Transverse colon (tissue), 4 donors: Measurements from ENCODE around the gene CCNQ. TPM values are rescaled to one million over a fixed set of nuclear protein-coding genes. Genes with fewer than 3 reads are reported as not detected.

ENCODE experiments used
- DNase-seq: peaks from one replicate; pipeline ENCODE4 v3.0.0-alpha.2; 2019
- H3K27ac ChIP-seq, 4 donors: fragments of 200-600 bp; sonication (generic); 2 replicates each; pipeline ENCODE4 v1.5.1; 2016 to 2018; ENCODE audit warnings: inconsistent platforms in 4 of 4
- H3K27me3 ChIP-seq: fragments of 200-600 bp; sonication (generic); 2 replicates; pipeline ENCODE4 v1.5.1; 2017; ENCODE audit warnings: inconsistent platforms
- H3K36me3 ChIP-seq, 4 donors: fragments of 200-600 bp; sonication (generic); 2 replicates each; pipeline ENCODE4 v1.5.1; 2017 to 2019; ENCODE audit warnings: inconsistent platforms in 4 of 4
- H3K4me1 ChIP-seq, 4 donors: fragments of 200-600 bp; sonication (generic); 2 replicates each; pipeline ENCODE4 v1.5.1; 2017 to 2020; ENCODE audit warnings: inconsistent platforms in 4 of 4
- H3K4me3 ChIP-seq, 4 donors: fragments of 200-600 bp; sonication (generic); 1 replicate in 1 of 4; 2 replicates in 3 of 4; pipeline versions ENCODE4 v1.5.1 to v1.6.1; 2017 to 2019; ENCODE audit warnings: inconsistent platforms in 4 of 4
- H3K9me3 ChIP-seq, 2 donors: fragments of 200-600 bp; sonication (generic); 2 replicates each; pipeline ENCODE4 v1.5.1; 2017 to 2019; ENCODE audit warnings: inconsistent platforms in 2 of 2
- EP300 ChIP-seq: sonication (generic); formaldehyde crosslinking; IDR thresholded peaks from one replicate; pipeline ENCODE4 v1.6.1; 2017; ENCODE audit warnings: antibody characterized with exemption, low read depth
- POLR2A ChIP-seq: fragments of 450-650 bp; IDR thresholded peaks from one replicate; pipeline ENCODE4 v1.6.1; 2016; ENCODE audit warnings: antibody characterized with exemption, mild to moderate bottlenecking, moderate library complexity
- POLR2AphosphoS5 ChIP-seq, 3 donors: sonication (generic); formaldehyde crosslinking; IDR thresholded peaks; one replicate each; pipeline ENCODE4 v1.6.1; 2016; ENCODE audit warnings: antibody characterized with exemption in 3 of 3
- WGBS, 2 donors: methylation state at CpG; one replicate each; pipeline ENCODE4 v1.1.5; 2018; ENCODE audit warnings: low coverage in 1 of 2; 5-methylcytosine and 5-hydroxymethylcytosine counted together
- in situ Hi-C, 4 donors: fragments of 200-750 bp; cut with MboI; loops; one replicate each; pipeline versions ENCODE4 v1.15.0 to v1.15.1; 2017; ENCODE audit warnings: low sequenced_read_pairs in 3 of 4, low pct_ligation_motif_present in 1 of 4, low pct_unique_long_range_greater_than_20kb in 1 of 4
- intact Hi-C: fragments of 100-400 bp; cut with DNase I; formaldehyde crosslinking; loops from one replicate; pipeline ENCODE4 v1.15.1; 2023; ENCODE audit warnings: low total_unique reads
- total RNA-seq, 4 donors: library from RNA; depleted of rRNA; stranded (reverse); fragments of >200 nt; gene quantifications; one replicate each; pipeline ENCODE4 v1.1.0, GENCODE V29; 2016
- TF ChIP-seq, protein P1 (sequence below), 5 experiments: fragments of 200-600 bp in 3 of 5; fragments of 450-650 bp in 2 of 5; sonication (generic) in 3 of 5; IDR thresholded peaks; 1 replicate in 2 of 5; 2 replicates in 3 of 5; pipeline ENCODE4 v1.5.1; 2016 to 2017; ENCODE audit warnings: antibody characterized with exemption in 5 of 5, inconsistent platforms in 3 of 5, mild to moderate bottlenecking in 2 of 5, moderate library complexity in 1 of 5

Gene CCNQ
- total RNA-seq, 4 donors from 2014 or later: 5.2 to 32.5 (median 26.8) TPM

DNA sequence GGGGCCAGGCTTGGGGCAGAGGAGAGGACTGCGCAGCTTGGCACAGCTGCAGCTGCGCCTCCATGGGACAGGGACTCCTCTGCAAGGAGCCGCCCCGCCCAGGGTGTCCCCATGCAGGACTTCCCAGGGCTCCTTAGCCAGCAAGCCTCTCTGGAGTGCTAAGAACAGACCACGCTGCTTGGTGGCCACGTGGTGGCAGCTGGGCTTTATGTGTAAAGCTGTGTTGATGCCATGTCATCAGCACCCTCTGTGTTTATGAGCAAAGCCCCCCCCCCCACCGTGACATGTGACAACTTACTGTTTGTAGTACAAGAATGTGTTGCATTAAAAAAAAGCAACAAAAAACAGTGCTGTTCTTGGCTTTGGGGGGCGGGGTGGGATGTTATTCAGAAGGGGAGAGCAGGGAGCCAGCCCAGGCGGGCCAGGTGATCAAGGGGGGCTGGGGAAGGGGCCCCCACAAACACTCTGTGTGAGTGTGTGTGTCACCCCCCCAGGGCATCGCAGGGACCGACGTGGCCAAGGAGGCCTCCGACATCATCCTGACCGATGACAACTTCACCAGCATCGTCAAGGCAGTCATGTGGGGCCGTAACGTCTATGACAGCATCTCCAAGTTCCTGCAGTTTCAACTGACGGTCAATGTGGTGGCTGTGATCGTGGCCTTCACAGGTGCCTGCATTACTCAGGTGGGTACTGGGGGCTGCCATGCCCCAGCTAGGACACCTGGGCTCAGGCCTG lies 41.2 kb downstream of the CCNQ start:
- 67% methylated on average over 19 of the region's 19 CpGs; no CpG with 5 or more reads in 1 of the 2 donors for WGBS, 2 donors
- Histone ChIP-seq H3K36me3 (no peaks in the 10 kb centered on the region), H3K4me3 (no peak overlapping the region), H3K27me3 (peaks cover 3% of the 10 kb centered on the region), H3K27ac (no peak overlapping the region), H3K9me3 (no peaks in the 10 kb centered on the region), H3K4me1 (no peaks in the 10 kb centered on the region)
- intact Hi-C loops (loop anchor here (10.0 kb wide), 1 partner anchor 97 kb away; no protein-coding TSS in a partner anchor), in situ Hi-C loops (loop anchor here in 3 of 4 donors (10.0 to 25.0 kb wide), 3 partner anchors 97 to 107 kb away; partner anchors contain the start of gene PNCK (in 1 of the 3))
- TF ChIP-seq, protein P1, sequence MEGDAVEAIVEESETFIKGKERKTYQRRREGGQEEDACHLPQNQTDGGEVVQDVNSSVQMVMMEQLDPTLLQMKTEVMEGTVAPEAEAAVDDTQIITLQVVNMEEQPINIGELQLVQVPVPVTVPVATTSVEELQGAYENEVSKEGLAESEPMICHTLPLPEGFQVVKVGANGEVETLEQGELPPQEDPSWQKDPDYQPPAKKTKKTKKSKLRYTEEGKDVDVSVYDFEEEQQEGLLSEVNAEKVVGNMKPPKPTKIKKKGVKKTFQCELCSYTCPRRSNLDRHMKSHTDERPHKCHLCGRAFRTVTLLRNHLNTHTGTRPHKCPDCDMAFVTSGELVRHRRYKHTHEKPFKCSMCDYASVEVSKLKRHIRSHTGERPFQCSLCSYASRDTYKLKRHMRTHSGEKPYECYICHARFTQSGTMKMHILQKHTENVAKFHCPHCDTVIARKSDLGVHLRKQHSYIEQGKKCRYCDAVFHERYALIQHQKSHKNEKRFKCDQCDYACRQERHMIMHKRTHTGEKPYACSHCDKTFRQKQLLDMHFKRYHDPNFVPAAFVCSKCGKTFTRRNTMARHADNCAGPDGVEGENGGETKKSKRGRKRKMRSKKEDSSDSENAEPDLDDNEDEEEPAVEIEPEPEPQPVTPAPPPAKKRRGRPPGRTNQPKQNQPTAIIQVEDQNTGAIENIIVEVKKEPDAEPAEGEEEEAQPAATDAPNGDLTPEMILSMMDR (IDR thresholded peaks at IDR 0.05): no peak
- TF ChIP-seq POLR2A (no peak), EP300 (no peak), POLR2AphosphoS5 (IDR thresholded peaks at IDR 0.05) (no peak)
- DNase-seq: no peak

DNA sequence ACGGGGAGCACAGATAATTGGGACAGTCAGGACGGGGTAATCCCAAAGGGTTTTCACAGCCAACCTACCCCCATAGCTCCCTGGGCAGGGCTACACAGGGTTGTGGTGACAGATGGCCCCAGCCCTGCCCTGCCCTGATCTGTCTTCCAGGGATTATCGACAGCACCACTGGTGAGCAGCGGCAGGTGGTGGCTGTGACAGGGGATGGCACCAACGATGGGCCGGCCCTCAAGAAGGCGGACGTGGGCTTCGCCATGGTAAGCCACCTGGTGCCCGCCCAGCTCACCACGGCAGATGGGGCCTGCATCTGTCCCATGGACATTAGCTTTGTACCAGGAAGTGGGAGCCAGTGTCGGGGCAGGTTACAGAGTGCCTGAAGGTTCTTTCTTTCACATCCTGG lies 42.2 kb downstream of the CCNQ start:
- Histone ChIP-seq H3K36me3 (no peaks in the 10 kb centered on the region), H3K9me3 (no peaks in the 10 kb centered on the region), H3K4me3 (no peak overlapping the region), H3K4me1 (no peaks in the 10 kb centered on the region), H3K27me3 (peaks cover 3% of the 10 kb centered on the region), H3K27ac (no peak overlapping the region)
- in situ Hi-C loops (loop anchor here in 3 of 4 donors (10.0 to 25.0 kb wide), 3 partner anchors 98 to 108 kb away; partner anchors contain the start of gene PNCK (in 1 of the 3)), intact Hi-C loops (loop anchor here (10.0 kb wide), 1 partner anchor 98 kb away; no protein-coding TSS in a partner anchor)
- DNase-seq: no peak
- WGBS, 2 donors: 87% methylated on average over 12 of the region's 12 CpGs; no CpG with 5 or more reads in 1 of the 2 donors
- TF ChIP-seq EP300 (no peak), POLR2A (no peak), POLR2AphosphoS5 (IDR thresholded peaks at IDR 0.05) (no peak)
- TF ChIP-seq, protein P1 (IDR thresholded peaks at IDR 0.05): no peak

DNA sequence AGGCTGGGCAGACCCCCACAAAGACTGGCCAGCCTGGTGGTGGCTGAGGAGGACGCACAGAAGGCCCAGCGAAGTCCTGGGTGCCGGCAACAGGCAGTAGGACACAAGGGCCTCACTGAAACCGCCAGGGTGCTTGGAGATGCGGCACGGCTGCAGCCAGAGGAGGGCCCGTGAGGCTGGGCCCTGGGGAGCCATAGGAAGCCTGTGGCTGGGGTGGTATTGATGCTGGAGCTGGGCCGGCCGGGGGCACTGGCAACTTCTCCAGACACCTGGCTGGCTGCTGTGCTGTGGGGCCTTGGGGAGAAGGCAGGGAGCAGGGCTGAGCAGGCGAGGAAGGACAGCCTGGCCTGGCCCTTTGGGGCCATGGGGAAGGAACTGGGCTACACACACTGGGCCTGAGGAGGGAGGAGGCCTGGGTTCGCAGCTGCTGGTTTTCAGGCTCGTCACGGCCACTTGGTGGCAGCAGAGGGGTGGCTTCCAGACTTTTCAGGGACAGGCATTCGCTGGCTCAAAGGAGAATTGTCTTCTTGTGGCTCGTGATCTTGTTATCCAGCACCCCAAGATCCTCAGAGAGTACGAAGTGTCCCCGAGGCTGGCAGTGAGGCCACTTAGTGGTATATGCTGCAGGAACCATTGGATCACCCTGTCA lies 44.3 kb downstream of the CCNQ start:
- DNase-seq: peak; percentile 69
- Histone ChIP-seq H3K27ac (no peak overlapping the region), H3K4me1 (no peaks in the 10 kb centered on the region), H3K4me3 (no peak overlapping the region), H3K36me3 (no peaks in the 10 kb centered on the region), H3K9me3 (no peaks in the 10 kb centered on the region), H3K27me3 (peaks cover 3% of the 10 kb centered on the region)
- TF ChIP-seq POLR2AphosphoS5 (IDR thresholded peaks at IDR 0.05): no peak
- TF ChIP-seq, protein P1 (IDR thresholded peaks at IDR 0.05): peak; percentile 52 to 60 (median 53)
- intact Hi-C loops: loop anchor here (10.0 kb wide), 1 partner anchor 100 kb away; no protein-coding TSS in a partner anchor
- 47% methylated on average over 15 of the region's 17 CpGs; no CpG with 5 or more reads in 1 of the 2 donors for WGBS, 2 donors
- in situ Hi-C loops: loop anchor here in 3 of 4 donors (10.0 to 25.0 kb wide), 3 partner anchors 100 to 110 kb away; partner anchors contain the start of gene PNCK (in 1 of the 3)

DNA sequence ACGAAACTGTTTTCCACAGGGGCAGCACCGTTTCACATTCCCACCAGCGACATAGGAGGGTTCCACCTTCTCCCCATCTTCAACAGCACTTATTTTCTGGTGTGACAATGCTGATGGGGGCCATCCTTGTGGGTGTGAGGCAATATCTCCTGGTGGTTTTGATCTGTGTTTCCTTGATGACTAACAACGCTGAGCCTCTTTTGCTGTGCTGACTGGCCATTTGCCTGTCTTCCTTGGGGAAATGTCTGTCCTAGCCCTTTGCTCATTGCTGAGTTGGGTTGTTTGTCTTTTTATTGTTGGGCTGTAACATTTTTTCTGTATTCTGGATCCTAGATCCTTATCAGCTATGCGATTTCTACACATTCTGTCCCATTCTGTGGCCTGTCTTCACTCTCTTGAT lies 47.8 kb downstream of the CCNQ start:
- H3K9me3 ChIP-seq: no peaks in the 10 kb centered on the region
- H3K27me3 ChIP-seq: peaks cover 3% of the 10 kb centered on the region
- WGBS, 2 donors: 50 to 78% methylated on average over 2 to 5 of the region's 5 CpGs
- no peaks in the 10 kb centered on the region for H3K4me1 ChIP-seq
- no peak for DNase-seq
- no peak overlapping the region for H3K4me3 ChIP-seq
- in situ Hi-C loops (loop anchor here in 3 of 4 donors (10.0 to 25.0 kb wide), 3 partner anchors 104 to 114 kb away; partner anchors contain the start of gene PNCK (in 1 of the 3)), intact Hi-C loops (loop anchor here (10.0 kb wide), 1 partner anchor 104 kb away; no protein-coding TSS in a partner anchor)
- H3K36me3 ChIP-seq: no peaks in the 10 kb centered on the region
- TF ChIP-seq POLR2AphosphoS5 (IDR thresholded peaks at IDR 0.05): no peak
- TF ChIP-seq, protein P1 (IDR thresholded peaks at IDR 0.05): no peak
- no peak for TF ChIP-seq POLR2A
- no peak for TF ChIP-seq EP300
- no peak overlapping the region for H3K27ac ChIP-seq
